HL-60 (cell line): ENCODE measurements around the gene MTLN.
"Not testable (repeated sequence)": the region's sequence is repeated elsewhere in the genome, so short reads cannot be mapped to it uniquely, and the experiment has no call there.

Experiments
- POLR2AphosphoS5 ChIP-seq: IDR thresholded peaks from 2 replicates; pipeline ENCODE4 v1.6.1; 2012; ENCODE audit warnings: low read depth
- TF ChIP-seq, protein P1 (sequence below): IDR thresholded peaks from one replicate; pipeline ENCODE4 v1.5.1; 2011; ENCODE audit warnings: low read length, control low read depth, inconsistent platforms; ENCODE audit not compliant: insufficient read depth
- TF ChIP-seq, protein P2 (sequence below): IDR thresholded peaks from 2 replicates; pipeline ENCODE4 v1.6.1; 2012; ENCODE audit warnings: low read depth; ENCODE audit not compliant: insufficient replicate concordance

DNA sequence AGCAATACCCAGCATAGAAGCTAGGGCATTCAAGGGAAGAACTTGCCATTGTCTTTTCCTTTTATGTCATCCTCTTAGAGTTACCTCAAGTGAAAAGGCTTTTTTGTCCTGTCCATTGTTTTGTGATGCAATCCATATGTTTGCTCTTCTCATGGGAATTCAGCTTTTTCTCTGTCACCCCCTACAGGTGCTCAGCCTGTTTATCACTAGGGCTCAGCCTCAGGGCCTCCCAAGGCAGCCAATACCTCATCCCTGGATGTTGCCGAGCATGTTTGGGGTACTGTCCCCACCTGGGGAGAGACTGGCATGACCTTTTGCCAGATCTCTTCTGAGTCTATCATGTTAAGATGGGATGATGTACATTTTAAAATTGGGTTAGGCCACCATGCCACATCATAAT, 49.6 kb upstream of the MTLN start:
- TF ChIP-seq, protein P1, sequence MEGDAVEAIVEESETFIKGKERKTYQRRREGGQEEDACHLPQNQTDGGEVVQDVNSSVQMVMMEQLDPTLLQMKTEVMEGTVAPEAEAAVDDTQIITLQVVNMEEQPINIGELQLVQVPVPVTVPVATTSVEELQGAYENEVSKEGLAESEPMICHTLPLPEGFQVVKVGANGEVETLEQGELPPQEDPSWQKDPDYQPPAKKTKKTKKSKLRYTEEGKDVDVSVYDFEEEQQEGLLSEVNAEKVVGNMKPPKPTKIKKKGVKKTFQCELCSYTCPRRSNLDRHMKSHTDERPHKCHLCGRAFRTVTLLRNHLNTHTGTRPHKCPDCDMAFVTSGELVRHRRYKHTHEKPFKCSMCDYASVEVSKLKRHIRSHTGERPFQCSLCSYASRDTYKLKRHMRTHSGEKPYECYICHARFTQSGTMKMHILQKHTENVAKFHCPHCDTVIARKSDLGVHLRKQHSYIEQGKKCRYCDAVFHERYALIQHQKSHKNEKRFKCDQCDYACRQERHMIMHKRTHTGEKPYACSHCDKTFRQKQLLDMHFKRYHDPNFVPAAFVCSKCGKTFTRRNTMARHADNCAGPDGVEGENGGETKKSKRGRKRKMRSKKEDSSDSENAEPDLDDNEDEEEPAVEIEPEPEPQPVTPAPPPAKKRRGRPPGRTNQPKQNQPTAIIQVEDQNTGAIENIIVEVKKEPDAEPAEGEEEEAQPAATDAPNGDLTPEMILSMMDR: not testable (repeated sequence)
- TF ChIP-seq POLR2AphosphoS5: not testable (repeated sequence)
- TF ChIP-seq, protein P2, sequence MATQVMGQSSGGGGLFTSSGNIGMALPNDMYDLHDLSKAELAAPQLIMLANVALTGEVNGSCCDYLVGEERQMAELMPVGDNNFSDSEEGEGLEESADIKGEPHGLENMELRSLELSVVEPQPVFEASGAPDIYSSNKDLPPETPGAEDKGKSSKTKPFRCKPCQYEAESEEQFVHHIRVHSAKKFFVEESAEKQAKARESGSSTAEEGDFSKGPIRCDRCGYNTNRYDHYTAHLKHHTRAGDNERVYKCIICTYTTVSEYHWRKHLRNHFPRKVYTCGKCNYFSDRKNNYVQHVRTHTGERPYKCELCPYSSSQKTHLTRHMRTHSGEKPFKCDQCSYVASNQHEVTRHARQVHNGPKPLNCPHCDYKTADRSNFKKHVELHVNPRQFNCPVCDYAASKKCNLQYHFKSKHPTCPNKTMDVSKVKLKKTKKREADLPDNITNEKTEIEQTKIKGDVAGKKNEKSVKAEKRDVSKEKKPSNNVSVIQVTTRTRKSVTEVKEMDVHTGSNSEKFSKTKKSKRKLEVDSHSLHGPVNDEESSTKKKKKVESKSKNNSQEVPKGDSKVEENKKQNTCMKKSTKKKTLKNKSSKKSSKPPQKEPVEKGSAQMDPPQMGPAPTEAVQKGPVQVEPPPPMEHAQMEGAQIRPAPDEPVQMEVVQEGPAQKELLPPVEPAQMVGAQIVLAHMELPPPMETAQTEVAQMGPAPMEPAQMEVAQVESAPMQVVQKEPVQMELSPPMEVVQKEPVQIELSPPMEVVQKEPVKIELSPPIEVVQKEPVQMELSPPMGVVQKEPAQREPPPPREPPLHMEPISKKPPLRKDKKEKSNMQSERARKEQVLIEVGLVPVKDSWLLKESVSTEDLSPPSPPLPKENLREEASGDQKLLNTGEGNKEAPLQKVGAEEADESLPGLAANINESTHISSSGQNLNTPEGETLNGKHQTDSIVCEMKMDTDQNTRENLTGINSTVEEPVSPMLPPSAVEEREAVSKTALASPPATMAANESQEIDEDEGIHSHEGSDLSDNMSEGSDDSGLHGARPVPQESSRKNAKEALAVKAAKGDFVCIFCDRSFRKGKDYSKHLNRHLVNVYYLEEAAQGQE: not testable (repeated sequence)
